A549 (cell line): ENCODE results near the gene PANX2. TPM values are rescaled to one million over a fixed set of nuclear protein-coding genes. Genes with fewer than 3 reads are reported as not detected.

Experiments
- ATAC-seq, 2 experiments: fragments of 200-7000 bp in 1 of 2; fragments of >200 bp in 1 of 2; cut with Nextera tagmentation in 1 of 2; cut with Tn5 transposase in 1 of 2; 3 replicates each; pipeline versions ENCODE4 v1.8.0 to v1.9.1; 2018 to 2020; ENCODE audit warnings: mild to moderate bottlenecking in 1 of 2, moderate library complexity in 1 of 2
- CTCF ChIA-PET: fragments of 300-600 bp; sonication (Branson Sonifier 250); formaldehyde crosslinking; extraction: SDS; loops from one replicate; lab custom pipeline; 2021; ENCODE audit warnings: antibody characterized with exemption, inconsistent platforms; lab: Yijun Ruan, JAX
- POLR2A ChIA-PET: fragments of 350-600 bp; formaldehyde crosslinking; extraction: SDS; loops from one replicate; lab custom pipeline; 2021; ENCODE audit warnings: antibody characterized with exemption, inconsistent platforms; lab: Yijun Ruan, JAX
- DNase-seq, 2 experiments: peaks; one replicate each; pipeline versions ENCODE4 v3.0.0 to v3.0.0-alpha.2; 2011 to 2016; ENCODE audit warnings: low read depth in 1 of 2, low spot score in 1 of 2
- FAIRE-seq: peaks from 2 replicates; lab custom pipeline; 2011; peaks lifted over from hg19 to GRCh38; lab: Jason Lieb, UNC
- H3K27ac ChIP-seq, 2 experiments: fragments of >200 bp; sonication (Bioruptor Twin); formaldehyde crosslinking; 3 replicates each; pipeline ENCODE4 v1.5.1; 2016 to 2017
- H3K4me1 ChIP-seq: fragments of >200 bp; sonication (Bioruptor Twin); formaldehyde crosslinking; 3 replicates; pipeline ENCODE4 v1.6.1; 2016
- H3K4me2 ChIP-seq: fragments of >200 bp; sonication (Bioruptor Twin); formaldehyde crosslinking; 3 replicates; pipeline ENCODE4 v1.6.1; 2016
- H3K4me3 ChIP-seq: fragments of >200 bp; sonication (Bioruptor Twin); formaldehyde crosslinking; 3 replicates; pipeline ENCODE4 v1.5.1; 2016
- H3K9me3 ChIP-seq: fragments of >200 bp; sonication (Bioruptor Twin); formaldehyde crosslinking; 3 replicates; pipeline ENCODE4 v1.6.1; 2016
- BCL3 ChIP-seq: fragments of >200 bp; sonication (Bioruptor Twin); formaldehyde crosslinking; IDR thresholded peaks from 3 replicates; pipeline ENCODE4 v1.6.1; 2016
- CBX8 ChIP-seq: fragments of 200-600 bp; sonication (generic); IDR thresholded peaks from 2 replicates; pipeline ENCODE4 v1.6.1; 2016
- CHD2 ChIP-seq: fragments of 150-350 bp; IDR thresholded peaks from 2 replicates; pipeline ENCODE4 v1.6.1; 2014; ENCODE audit warnings: low read length; ENCODE audit not compliant: partially characterized antibody
- EHF ChIP-seq: fragments of 250-450 bp; sonication (Bioruptor Pico); IDR thresholded peaks from 2 replicates; pipeline ENCODE4 v1.5.0; 2020; ENCODE audit warnings: mild to moderate bottlenecking
- EHMT2 ChIP-seq: fragments of 200-600 bp; sonication (generic); IDR thresholded peaks from 2 replicates; pipeline ENCODE4 v1.6.1; 2016; ENCODE audit warnings: antibody characterized with exemption, low read depth, mild to moderate bottlenecking, moderate library complexity
- ELK1 ChIP-seq: fragments of 150-350 bp; IDR thresholded peaks from 2 replicates; pipeline ENCODE4 v1.6.1; 2014; ENCODE audit warnings: low read depth, mild to moderate bottlenecking, low read length
- EP300 ChIP-seq, 2 experiments: fragments of >200 bp; sonication (Bioruptor Twin); formaldehyde crosslinking; IDR thresholded peaks; 2 replicates in 1 of 2; 3 replicates in 1 of 2; pipeline ENCODE4 v1.6.1; 2016 to 2017
- ESRRA ChIP-seq: fragments of 150-350 bp; IDR thresholded peaks from 2 replicates; pipeline ENCODE4 v1.6.1; 2014; ENCODE audit warnings: mild to moderate bottlenecking, low read length, borderline replicate concordance
- FOSB ChIP-seq: fragments of 250-450 bp; sonication (Bioruptor Pico); IDR thresholded peaks from 2 replicates; pipeline ENCODE4 v1.5.0; 2020; ENCODE audit warnings: mild to moderate bottlenecking, moderate library complexity
- HOXB13 ChIP-seq: fragments of 250-450 bp; sonication (Bioruptor Pico); IDR thresholded peaks from 2 replicates; pipeline ENCODE4 v1.5.0; 2020; ENCODE audit warnings: low read depth, mild to moderate bottlenecking, moderate library complexity
- HOXB5 ChIP-seq: fragments of 250-450 bp; sonication (Bioruptor Pico); IDR thresholded peaks from 2 replicates; pipeline ENCODE4 v1.5.0; 2020; ENCODE audit warnings: mild to moderate bottlenecking, moderate library complexity
- JUN ChIP-seq, 2 experiments: fragments of >200 bp; sonication (Bioruptor Twin); formaldehyde crosslinking; IDR thresholded peaks; 2 replicates in 1 of 2; 3 replicates in 1 of 2; pipeline ENCODE4 v1.6.1; 2016 to 2017
- KDM1A ChIP-seq: fragments of 200-600 bp; sonication (generic); IDR thresholded peaks from 2 replicates; pipeline ENCODE4 v1.6.1; 2016; ENCODE audit warnings: low read depth, mild to moderate bottlenecking
- MAFK ChIP-seq: fragments of 450-650 bp; IDR thresholded peaks from 2 replicates; pipeline ENCODE4 v1.6.1; 2014; ENCODE audit not compliant: partially characterized antibody
- MAZ ChIP-seq: fragments of 150-350 bp; IDR thresholded peaks from 2 replicates; pipeline ENCODE4 v1.6.1; 2014; ENCODE audit warnings: antibody characterized with exemption, low read depth, low read length, borderline replicate concordance
- NR3C1 ChIP-seq: fragments of >200 bp; sonication (Bioruptor Twin); formaldehyde crosslinking; IDR thresholded peaks from 3 replicates; pipeline ENCODE4 v1.6.1; 2017
- PHF8 ChIP-seq: fragments of 200-600 bp; sonication (generic); IDR thresholded peaks from 2 replicates; pipeline ENCODE4 v1.6.1; 2016; ENCODE audit warnings: low read depth, mild to moderate bottlenecking, antibody characterized with exemption, moderate library complexity, borderline replicate concordance
- POLR2A ChIP-seq: IDR thresholded peaks from 2 replicates; pipeline ENCODE4 v1.6.1; 2012; ENCODE audit warnings: mild to moderate bottlenecking, low read length
- POLR2AphosphoS2 ChIP-seq: conservative IDR thresholded peaks from 2 replicates; pipeline ENCODE4 v1.6.1; 2012; ENCODE audit warnings: low read length, improper control_type of control experiment, inconsistent platforms
- RAD21 ChIP-seq, 2 experiments: fragments of >200 bp in 1 of 2; sonication (Bioruptor Twin) in 1 of 2; formaldehyde crosslinking in 1 of 2; IDR thresholded peaks in 1 of 2; conservative IDR thresholded peaks in 1 of 2; 2 replicates in 1 of 2; 3 replicates in 1 of 2; pipeline ENCODE4 v1.6.1; 2012 to 2018; ENCODE audit warnings: inconsistent platforms in 1 of 2
- RARB ChIP-seq: fragments of 250-450 bp; sonication (Bioruptor Pico); IDR thresholded peaks from 2 replicates; pipeline ENCODE4 v1.8.0; 2021; ENCODE audit warnings: mild to moderate bottlenecking, moderate library complexity
- RNF2 ChIP-seq: fragments of 200-600 bp; sonication (generic); IDR thresholded peaks from 2 replicates; pipeline ENCODE4 v1.6.1; 2016; ENCODE audit warnings: low read depth, mild to moderate bottlenecking, antibody characterized with exemption, moderate library complexity, borderline replicate concordance
- TFCP2L1 ChIP-seq: fragments of 250-450 bp; sonication (Bioruptor Pico); IDR thresholded peaks from 2 replicates; pipeline ENCODE4 v1.5.0; 2021; ENCODE audit warnings: mild to moderate bottlenecking
- ZNF302 ChIP-seq: fragments of 250-450 bp; sonication (Bioruptor Pico); IDR thresholded peaks from 2 replicates; pipeline ENCODE4 v1.9.0; 2021; ENCODE audit warnings: inconsistent platforms, mild to moderate bottlenecking, moderate library complexity
- ZSCAN20 ChIP-seq: fragments of 250-450 bp; sonication (Bioruptor Pico); IDR thresholded peaks from 2 replicates; pipeline ENCODE4 v1.8.0; 2022; ENCODE audit warnings: mild to moderate bottlenecking, moderate library complexity
- whole genome bisulfite sequencing: methylation state at CpG from one replicate; pipeline ENCODE4 v1.1.6; 2017; ENCODE audit errors: missing lambda C conversion rate; 5-methylcytosine and 5-hydroxymethylcytosine counted together
- polyA plus RNA-seq, 4 experiments: library from polyadenylated mRNA; depleted of rRNA in 3 of 4; stranded (reverse); fragments of >200 nt; fragmentation: RNase III in 1 of 4; extraction: RNeasy Plus Mini Kit Qiagen cat#74134 plus additional on column Dnase treatment in 1 of 4; gene quantifications; 2 replicates in 3 of 4; 3 replicates in 1 of 4; pipeline ENCODE4 v1.2.3, GENCODE V29; 2011 to 2017
- TF ChIP-seq, protein P1 (sequence below): IDR thresholded peaks from 2 replicates; pipeline ENCODE4 v1.6.1; 2012
- TF ChIP-seq, protein P2 (sequence below): IDR thresholded peaks from 2 replicates; pipeline ENCODE4 v1.6.1; 2012; ENCODE audit warnings: low read depth, borderline replicate concordance
- TF ChIP-seq, protein P3 (sequence below): fragments of >200 bp; sonication (Bioruptor Twin); formaldehyde crosslinking; IDR thresholded peaks from 2 replicates; pipeline ENCODE4 v1.6.1; 2016

Gene PANX2
- polyA plus RNA-seq, 2 of the 4 experiments (the other 2 are of a cell fraction): 1.6 to 4.4 TPM

- WGBS: 78% methylated on average over 5 of the region's 8 CpGs
- no peak for FAIRE-seq
Observed at GRCh38 chr22:50222508-50222907, 52.0 kb downstream of the PANX2 start.

GRCh38 chr22:50224071-50224470, 53.5 kb downstream of the PANX2 start:
- no peak for ATAC-seq
- no peaks in the 10 kb centered on the region for H3K9me3 ChIP-seq
- DNase-seq: no peak
- no peaks in the 10 kb centered on the region for H3K4me1 ChIP-seq
- ChIA-PET POLR2A (interaction anchor here (0.6 kb wide), 1 partner anchor 8 kb away, joined by 3 read pairs; no protein-coding TSS in a partner anchor), CTCF (interaction anchor here (0.7 to 0.9 kb wide), 2 partner anchors 16 to 18 kb away, joined by 3 read pairs; no protein-coding TSS in a partner anchor)
- TF ChIP-seq MAFK: no peak
- no peak for TF ChIP-seq TFCP2L1 (CRISPR knock-in tag)
- TF ChIP-seq RNF2: no peak
- TF ChIP-seq ELK1: no peak
- no peak for TF ChIP-seq NR3C1
- TF ChIP-seq CHD2: no peak
- TF ChIP-seq, protein P1, sequence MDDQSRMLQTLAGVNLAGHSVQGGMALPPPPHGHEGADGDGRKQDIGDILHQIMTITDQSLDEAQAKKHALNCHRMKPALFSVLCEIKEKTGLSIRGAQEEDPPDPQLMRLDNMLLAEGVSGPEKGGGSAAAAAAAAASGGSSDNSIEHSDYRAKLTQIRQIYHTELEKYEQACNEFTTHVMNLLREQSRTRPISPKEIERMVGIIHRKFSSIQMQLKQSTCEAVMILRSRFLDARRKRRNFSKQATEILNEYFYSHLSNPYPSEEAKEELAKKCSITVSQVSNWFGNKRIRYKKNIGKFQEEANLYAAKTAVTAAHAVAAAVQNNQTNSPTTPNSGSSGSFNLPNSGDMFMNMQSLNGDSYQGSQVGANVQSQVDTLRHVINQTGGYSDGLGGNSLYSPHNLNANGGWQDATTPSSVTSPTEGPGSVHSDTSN: no peak
- no peak for TF ChIP-seq FOSB (CRISPR knock-in tag)
- no peak for TF ChIP-seq POLR2AphosphoS2
- TF ChIP-seq EHF (CRISPR knock-in tag): no peak
- no peak for TF ChIP-seq CBX8
- no peak for TF ChIP-seq KDM1A
- TF ChIP-seq ESRRA: no peak
- no peak for TF ChIP-seq RARB
- TF ChIP-seq ZSCAN20 (CRISPR knock-in tag): no peak
- H3K4me3 ChIP-seq: no peak overlapping the region
- FAIRE-seq: no peak
- no peak overlapping the region for H3K27ac ChIP-seq
- WGBS: 93% methylated on average over 15 of the region's 16 CpGs
- H3K4me2 ChIP-seq: no peak overlapping the region

More at GRCh38 chr22:50222508-50222907, 52.0 kb downstream of the PANX2 start:
- Histone ChIP-seq H3K4me3 (no peak overlapping the region), H3K9me3 (no peaks in the 10 kb centered on the region), H3K27ac (no peak overlapping the region), H3K4me1 (no peaks in the 10 kb centered on the region), H3K4me2 (no peak overlapping the region)
- no peak for DNase-seq
- no peak for TF ChIP-seq EHF (CRISPR knock-in tag)
- TF ChIP-seq ELK1: no peak
- TF ChIP-seq ZSCAN20 (CRISPR knock-in tag): no peak
- TF ChIP-seq, protein P2, sequence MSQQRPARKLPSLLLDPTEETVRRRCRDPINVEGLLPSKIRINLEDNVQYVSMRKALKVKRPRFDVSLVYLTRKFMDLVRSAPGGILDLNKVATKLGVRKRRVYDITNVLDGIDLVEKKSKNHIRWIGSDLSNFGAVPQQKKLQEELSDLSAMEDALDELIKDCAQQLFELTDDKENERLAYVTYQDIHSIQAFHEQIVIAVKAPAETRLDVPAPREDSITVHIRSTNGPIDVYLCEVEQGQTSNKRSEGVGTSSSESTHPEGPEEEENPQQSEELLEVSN: no peak
- no peak for TF ChIP-seq ZNF302
- no peak for TF ChIP-seq BCL3
- no peak for TF ChIP-seq POLR2A
- no peak for TF ChIP-seq KDM1A
- no peak for TF ChIP-seq JUN (IDR thresholded peaks at IDR 0.05)
- TF ChIP-seq POLR2AphosphoS2: no peak
- TF ChIP-seq HOXB13: no peak
- TF ChIP-seq EHMT2: no peak
- TF ChIP-seq MAZ: no peak
- TF ChIP-seq HOXB5 (CRISPR knock-in tag): no peak
- no peak for TF ChIP-seq PHF8
- TF ChIP-seq EP300 (IDR thresholded peaks at IDR 0.05): no peak
- TF ChIP-seq CBX8: no peak
- TF ChIP-seq, protein P3, sequence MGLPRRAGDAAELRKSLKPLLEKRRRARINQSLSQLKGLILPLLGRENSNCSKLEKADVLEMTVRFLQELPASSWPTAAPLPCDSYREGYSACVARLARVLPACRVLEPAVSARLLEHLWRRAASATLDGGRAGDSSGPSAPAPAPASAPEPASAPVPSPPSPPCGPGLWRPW: no peak
- TF ChIP-seq RAD21 (conservative IDR thresholded peaks at IDR 0.05 in 1 of 2, IDR thresholded peaks at IDR 0.05 in 1 of 2): no peak
- no peak for ATAC-seq
- CTCF ChIA-PET: interaction anchor here (1.1 kb wide), 1 partner anchor 12 kb away, joined by 3 read pairs; no protein-coding TSS in a partner anchor
- POLR2A ChIA-PET: no interaction called here
